ENCODE results near the gene ACBD4.

GRCh38 chr17:45116434-45117016 is 19.0 kb upstream of the ACBD4 start:
- no peak for TF ChIP-seq CTCF (IDR thresholded peaks at IDR 0.05)
- no peak for TF ChIP-seq POLR2A (IDR thresholded peaks at IDR 0.05)

Data from body of pancreas (tissue), 4 donors.